Activated naive CD4-positive, alpha-beta T cell treated with anti-CD3 and anti-CD28 coated beads, Interleukin-2, amount 50 U/mL, for 16 hours (primary cell): ENCODE results near the gene SERTAD1.
A peak's percentile ranks its signal among the peaks of the same experiment; 100 is the strongest.
"Not testable (repeated sequence)": the region's sequence is repeated elsewhere in the genome, so short reads cannot be mapped to it uniquely, and the experiment has no call there.

Experiments used
- DNase-seq: peaks from one replicate; pipeline ENCODE4 v3.0.0-alpha.2; 2020

The SERTAD1 gene

DNA sequence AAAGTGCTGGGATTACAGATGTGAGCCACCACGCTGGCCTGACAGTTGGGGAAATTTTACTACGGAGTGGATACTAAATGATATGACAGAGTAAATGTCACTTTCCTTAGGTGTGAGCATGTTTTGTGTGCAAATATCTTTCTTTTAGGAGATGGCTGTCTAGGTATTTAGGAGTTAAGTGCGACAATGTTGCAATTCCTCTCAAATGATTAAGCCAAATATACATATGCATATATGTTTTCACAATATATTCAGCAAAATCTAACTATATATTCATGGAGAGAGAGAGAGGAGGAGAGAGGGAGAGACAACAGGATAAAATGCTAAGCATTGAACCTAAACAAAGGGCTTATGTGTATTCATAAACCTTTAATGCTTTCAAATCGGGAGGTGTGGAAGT lies 23.7 kb upstream of the SERTAD1 start:
- no peak for DNase-seq

- no peak for DNase-seq
Observed at GRCh38 chr19:40446263-40446784, 20.5 kb upstream of the SERTAD1 start.

DNA sequence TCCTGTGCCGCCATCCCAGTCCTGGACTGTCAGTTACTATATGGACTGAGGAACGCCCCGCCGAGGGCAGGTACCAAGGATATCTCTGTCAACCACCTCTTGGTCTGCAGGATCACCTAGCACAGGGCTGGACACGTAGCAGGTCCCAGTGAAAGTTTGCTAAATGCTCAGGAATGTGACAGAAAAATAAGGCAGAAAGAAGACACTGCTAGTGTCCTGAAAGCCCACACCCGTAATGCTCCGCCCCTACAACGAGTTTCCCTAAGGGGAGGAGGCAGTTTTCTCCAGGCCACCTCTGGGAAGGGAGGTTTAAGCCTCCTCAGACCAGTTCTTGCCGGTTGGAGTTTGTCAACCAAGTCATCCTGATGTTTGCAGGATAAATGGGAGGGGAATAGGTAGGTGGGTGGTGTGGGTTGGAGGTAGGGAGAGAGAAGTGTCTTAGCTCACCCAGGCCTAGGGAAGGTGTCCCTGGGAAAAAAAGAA lies 20.0 kb upstream of the SERTAD1 start:
- DNase-seq = no peak

DNA sequence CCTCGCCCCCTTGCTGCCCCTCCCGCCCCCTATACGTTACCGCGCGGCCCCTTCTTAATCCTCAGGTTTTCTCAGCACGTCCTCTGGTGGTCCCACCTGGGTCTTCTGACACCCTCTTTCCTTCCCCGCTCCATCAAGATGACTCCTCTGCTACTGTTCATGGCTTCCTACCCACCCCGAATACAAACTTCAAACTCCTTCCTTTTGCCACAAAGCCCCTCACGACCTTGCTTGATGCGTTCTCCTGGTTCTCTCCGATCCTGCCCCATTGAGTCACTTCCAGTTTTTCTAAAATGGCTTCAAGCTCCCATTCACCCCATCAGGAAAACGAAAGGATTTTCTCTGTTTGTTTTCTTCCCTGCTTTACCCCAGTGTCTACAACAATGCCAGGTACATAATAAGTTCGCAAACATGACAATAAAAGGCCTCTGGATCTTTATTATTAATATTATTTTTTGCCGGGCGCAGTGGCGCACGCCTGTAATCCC lies 19.1 kb upstream of the SERTAD1 start:
- no peak for DNase-seq

DNA sequence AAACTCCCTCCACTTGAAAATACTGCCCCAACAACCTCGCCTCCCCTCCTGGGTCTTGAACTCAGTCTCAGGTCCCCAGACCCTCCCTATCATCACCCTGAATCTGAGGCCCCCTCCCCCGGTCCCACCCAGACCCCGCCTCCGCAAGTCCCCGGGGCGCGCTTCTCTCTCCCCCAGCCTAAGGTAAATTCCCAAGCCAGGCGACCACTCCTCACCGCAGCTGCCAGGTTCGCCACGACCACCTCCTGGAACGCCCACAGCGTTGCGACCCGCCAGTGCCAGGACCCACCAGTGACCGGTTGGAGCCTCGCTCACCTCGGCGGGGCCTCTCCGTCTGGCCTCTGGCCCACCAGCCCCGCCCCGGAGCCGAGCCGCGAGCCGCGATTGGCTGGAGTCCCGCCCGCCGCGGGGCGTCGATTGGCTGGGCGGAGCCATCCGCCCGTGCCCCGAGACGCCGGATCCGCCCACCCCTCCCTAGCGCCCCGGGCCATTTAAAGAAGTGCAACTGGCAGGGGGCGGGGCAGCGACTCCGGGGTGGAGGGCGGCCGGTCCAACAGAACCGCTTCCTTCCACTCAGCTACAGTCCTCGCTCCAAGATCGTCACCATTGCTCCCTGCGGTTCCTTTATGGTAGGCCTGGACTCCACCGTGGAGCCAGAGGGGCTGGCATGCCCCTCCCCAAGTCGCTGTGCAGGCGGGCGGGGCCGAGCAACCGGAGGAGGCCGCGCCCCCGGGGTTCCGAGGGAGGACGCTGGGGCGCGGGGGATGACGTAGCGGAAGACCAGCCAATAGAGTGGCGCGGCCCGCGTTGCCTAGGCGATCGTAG lies 18.4 kb upstream of the SERTAD1 start, which contains the start of gene SERTAD3:
Gene SERTAD3, minus strand, starts transcription at position 336 of the 825 bp plus-strand sequence. CDS start 2,255 bp downstream, outside the sequence.
- DNase-seq = peak; percentile 98

- peak; percentile 100 for DNase-seq
Observed at GRCh38 chr19:40443131-40443999, 17.6 kb upstream of the SERTAD1 start.

DNA sequence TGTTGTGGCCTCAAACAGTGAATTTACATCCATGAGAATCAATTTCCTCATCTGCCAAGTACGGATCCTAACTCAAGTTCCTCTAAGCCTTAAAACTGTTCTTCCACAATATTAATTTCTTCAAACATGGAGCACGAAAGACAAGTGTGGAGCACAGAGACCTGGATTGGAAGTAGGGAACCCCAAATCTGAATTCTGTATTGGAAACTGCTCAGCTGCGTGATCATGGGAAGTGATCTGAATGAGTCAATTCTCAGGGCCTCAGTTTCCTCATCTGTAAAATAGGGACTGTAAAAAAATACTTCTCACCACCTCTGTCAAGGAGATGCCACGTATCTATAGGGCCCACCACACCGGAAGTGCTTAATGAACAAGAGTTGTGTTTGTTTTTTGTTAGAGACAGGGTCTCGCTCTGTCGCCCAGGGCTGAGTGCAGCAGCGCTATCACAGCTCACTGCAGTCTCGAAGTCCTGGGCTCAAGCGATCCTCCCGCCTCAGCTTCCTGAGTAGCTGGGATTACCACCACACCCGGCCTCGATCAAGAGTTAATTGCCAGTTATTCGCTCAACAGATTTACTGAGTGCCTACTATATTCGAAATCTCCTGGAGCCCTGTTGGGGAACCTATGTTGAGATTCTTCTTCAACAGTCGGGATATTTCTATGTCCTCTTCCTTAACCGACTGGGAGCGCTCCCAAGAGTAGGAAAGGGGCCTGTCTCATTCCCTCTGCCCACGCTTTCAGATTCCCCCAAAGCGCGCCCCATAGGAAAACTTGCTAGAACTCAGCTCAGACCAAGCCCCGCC lies 16.7 kb upstream of the SERTAD1 start:
- DNase-seq = no peak

DNA sequence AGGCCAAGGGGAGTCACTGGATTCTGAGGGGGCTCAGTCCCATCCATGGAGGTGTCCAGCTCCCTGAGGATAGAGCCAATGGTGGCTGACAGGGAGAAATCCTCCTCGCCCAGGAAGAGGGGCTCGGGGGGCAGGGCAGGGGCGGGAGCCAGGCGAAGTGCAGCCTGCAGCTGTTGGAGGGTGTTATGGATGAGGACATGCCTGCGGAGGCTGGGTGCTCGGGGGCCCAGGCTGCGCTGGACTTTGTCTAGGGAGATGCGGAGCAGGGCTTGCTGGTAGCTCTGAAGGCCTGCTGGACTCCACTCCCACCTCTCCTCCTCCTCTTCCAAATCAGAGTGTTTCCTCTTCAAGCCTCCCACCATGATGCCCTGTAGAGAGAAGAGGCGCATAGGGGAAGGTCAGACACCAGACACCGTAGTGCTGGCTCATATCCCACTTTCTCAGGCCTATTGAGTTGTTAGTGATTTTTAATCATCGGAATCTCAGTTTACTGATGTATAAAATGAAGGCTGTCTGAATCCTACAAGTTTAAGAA lies 16.0 kb upstream of the SERTAD1 start:
- no peak for DNase-seq

- no peak for DNase-seq
Observed at GRCh38 chr19:40438284-40438683, 12.5 kb upstream of the SERTAD1 start.

- peak; percentile 52 for DNase-seq
Observed at GRCh38 chr19:40433391-40434216, 7.8 kb upstream of the SERTAD1 start.

DNA sequence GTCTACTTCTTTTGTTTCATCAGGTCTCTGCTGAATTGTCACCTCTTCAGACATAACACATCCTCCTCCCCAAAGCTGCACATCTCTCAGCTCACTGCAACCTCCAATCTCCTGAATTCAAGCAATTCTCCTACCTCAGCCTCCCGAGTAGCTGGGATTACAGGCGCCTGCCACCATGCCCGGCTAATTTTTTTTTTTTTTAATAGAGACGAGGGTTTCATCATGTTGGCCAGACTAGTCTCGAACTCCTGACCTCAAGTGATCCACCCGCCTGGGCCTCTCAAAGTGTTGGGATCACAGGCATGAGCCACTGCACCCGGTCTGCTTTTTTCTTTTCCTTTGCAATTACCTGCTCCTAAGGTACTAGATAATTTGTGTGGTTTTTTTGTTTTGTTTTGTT lies 7.0 kb upstream of the SERTAD1 start:
- DNase-seq = not testable (repeated sequence)

- no peak for DNase-seq
Observed at GRCh38 chr19:40431698-40432097, 5.9 kb upstream of the SERTAD1 start.

GRCh38 chr19:40430242-40430641 lies 4.5 kb upstream of the SERTAD1 start:
- DNase-seq = not testable (repeated sequence)

GRCh38 chr19:40428197-40428596 lies 2.4 kb upstream of the SERTAD1 start:
- DNase-seq = not testable (repeated sequence)

- DNase-seq = no peak
Observed at GRCh38 chr19:40424637-40425449, 949 bp downstream of the SERTAD1 start.

GRCh38 chr19:40423938-40424337 lies 1.9 kb downstream of the SERTAD1 start:
- DNase-seq = no peak

DNA sequence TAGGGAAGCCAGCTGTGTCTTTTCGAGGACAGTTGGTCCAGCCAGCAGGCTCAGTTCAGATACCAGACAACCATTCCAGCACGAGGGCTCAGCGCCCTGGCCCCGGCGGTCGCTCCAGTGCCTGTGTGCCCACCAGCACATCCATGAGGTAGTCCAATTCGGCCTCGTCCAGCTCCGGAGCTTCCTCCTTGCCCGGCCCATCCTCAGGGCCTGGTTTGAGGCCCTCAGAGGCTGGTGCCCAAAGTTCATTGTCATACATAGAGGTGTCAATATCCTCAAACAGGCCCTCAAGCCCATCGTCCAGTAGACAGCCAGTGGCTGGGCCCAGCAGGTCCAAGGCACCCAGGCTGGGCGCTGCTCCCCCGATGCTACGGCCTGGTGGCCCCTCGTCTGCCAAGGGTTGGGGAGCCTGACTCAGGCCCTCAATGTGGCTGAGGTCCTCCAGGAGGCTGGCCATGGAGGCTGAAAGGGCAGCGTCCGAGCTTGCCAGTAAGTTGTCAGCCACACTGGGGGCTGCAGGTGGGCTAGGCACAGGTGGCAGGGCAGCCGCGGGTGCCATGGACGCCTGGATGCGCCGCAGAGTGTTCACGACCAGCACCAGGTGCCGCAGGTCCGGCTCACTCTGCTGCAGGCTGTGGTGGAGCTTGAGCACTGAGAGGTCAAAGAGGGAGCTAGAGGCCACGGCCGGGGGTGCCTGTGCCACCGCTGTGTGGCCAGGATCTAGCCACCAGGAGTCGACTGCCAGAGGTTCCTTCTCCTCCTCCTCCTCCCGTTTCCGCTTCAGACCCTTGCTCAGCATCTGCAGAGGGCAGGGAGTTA lies 2.8 kb downstream of the SERTAD1 start:
- DNase-seq = no peak

DNA sequence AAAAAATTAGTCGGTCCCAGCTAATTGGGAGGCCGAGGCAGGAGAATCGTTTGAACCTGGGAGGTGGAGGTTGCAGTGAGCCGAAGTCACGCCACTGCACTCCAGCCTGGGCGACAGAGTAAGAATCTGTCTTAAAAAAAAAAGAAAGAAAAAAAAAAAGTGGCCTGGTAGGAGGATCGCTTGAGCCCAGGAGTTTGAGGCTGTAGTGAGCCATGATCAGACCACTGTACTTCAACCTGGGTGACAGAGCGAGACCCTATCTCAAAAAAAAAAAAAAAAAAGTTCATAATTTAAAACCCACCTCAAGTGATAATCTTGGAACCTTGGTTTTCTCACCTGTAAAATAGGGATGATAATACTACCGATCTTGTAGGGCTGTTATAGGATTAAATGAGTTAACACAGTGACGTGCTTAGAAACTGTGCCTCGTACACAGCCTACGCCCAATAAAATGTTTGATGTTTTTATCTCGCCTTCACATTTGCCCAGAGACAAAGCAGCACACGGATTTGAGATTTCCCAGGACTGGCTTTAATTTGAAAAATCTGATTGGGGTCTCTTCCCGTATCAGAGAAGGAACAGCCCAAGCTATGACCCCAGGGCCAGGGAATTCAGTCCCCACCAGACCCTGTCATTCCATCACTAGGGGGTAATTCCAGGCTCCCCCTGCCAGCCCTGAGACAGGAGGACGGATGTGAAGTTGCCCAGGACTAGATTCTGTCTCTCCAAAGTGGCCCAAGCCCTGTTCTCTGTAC lies 3.6 kb downstream of the SERTAD1 start:
- no peak for DNase-seq
